GM19240 (cell line): ENCODE data around the gene ZEB1.
"Not testable (repeated sequence)": the region's sequence is repeated elsewhere in the genome, so short reads cannot be mapped to it uniquely, and the experiment has no call there.

Source experiments
- DNase-seq: peaks from one replicate; pipeline ENCODE4 v3.0.0; 2011; ENCODE audit warnings: low spot score; ENCODE audit not compliant: insufficient read length

ZEB1 gene

DNA sequence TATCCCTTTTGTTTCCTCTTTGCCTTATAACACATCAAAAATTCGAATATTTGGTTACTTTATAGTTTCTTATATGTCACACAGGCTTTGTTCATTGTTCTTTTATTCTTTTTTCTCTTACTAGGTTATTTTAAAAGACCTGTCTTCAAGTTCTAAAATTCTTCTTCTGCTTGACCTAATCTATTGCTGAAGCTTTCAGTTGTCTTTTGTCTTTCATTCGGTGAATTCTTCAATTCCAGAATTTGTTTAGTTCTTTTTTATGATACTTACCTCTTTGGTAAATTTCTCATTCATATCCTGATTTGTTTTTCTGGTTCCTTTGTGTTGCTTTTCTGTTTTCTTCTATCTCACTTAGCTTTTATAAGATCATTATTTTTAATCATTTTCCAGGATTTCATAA, 188.4 kb downstream of the ZEB1 start:
- no peak for DNase-seq

DNA sequence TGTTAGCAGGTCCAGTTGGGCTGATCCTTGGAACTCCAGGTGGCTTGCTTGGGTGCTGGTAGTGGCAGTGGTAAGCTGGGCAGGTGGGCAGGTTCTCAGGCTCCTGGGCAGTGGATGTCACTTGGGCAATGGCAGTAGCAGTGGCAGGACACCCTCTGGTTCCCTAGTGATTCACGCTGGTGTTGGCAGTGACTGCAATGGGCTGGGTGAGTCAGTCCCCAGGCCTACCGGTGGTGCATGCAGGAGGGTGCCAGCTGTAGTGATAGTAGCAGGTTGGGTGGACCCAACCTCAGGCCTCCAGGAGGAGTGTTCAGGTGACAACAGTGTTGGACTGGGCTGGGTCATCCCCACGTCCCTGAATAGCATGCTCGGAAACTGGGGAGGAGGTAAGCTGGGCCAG, 189.2 kb downstream of the ZEB1 start:
- DNase-seq, result no peak

DNA sequence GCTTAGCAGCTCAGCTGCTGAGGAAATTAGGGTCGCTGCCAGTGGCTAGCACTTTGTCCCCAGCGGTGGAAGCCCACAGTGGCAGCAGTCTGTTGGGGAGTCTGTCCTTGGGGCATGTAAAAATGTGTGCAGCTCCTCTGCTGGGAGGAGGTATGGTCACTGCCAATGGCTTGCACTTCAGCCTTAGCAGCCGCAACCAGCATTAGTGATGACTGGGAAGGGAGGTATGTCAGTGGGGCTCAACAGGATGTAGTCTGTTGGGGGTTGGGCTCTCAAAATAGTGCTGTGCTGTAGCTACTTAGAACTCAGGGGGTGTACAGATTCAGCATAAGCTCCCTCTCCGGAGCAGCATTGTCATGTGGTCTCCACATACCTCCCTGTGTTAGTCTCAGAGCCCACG, 189.9 kb downstream of the ZEB1 start:
- no peak for DNase-seq

DNA sequence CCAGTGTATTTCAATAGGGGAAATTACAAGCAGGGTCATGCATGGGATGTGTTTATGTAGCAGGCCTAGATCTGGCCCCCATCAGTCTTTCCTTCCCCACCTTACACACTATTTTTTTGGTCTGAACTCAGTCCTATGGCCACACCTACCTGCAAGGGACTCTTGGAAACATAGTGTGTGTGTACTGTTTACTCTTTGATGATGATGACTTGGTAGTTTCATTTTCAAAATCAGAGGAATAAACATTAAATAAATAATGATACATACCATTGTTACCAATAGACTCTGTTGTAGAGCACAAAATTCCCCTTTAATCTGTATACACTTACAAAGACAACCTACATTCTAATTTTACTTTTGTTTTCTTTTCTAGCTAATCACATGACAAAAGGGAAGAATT, 191.0 kb downstream of the ZEB1 start:
- DNase-seq, result no peak

DNA sequence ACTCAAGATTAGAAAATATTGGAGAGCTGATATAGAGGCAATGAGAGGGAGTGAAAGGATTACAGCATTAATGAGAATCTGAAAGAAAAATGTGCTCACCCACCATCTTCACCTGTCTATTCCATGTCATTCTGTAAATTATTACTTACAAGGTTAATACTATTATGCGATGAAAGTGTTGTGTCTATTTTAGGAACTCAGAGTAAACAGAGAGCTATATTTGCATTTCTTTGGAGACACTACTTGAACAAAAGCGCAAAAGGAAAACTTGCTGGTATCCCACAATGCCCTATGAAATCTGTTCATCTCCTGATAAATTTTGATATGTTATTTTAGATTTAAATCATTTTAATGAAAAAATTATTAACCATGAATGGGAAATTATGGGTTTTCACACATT, 196.1 kb downstream of the ZEB1 start:
- DNase-seq, result no peak

DNA sequence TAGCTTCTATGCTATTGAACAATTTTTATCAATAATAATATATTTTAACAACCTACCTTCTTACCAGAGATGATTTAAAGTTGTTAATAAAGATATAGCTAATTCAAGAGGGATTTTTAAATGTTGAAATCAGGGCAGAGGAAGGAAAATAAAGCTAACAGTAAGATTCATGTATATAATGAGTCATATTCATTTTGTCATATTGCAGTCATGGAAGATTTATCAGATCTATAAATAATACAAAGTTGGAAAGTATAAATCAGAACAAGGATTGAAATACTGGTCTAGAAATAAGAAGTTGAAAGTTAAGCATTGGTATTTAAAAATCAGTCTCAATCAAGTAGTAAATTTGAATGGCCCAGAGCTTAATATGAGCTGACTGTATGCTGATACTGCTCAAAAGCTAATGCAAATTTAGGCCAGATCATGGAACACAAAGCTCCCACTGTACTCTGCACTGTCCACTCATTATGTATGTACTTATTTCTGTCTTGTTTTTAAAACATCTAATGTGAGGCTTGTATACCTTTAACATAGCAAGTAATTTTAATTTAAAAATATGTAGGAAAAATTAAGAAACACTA, 196.9 kb downstream of the ZEB1 start:
- DNase-seq, result no peak

DNA sequence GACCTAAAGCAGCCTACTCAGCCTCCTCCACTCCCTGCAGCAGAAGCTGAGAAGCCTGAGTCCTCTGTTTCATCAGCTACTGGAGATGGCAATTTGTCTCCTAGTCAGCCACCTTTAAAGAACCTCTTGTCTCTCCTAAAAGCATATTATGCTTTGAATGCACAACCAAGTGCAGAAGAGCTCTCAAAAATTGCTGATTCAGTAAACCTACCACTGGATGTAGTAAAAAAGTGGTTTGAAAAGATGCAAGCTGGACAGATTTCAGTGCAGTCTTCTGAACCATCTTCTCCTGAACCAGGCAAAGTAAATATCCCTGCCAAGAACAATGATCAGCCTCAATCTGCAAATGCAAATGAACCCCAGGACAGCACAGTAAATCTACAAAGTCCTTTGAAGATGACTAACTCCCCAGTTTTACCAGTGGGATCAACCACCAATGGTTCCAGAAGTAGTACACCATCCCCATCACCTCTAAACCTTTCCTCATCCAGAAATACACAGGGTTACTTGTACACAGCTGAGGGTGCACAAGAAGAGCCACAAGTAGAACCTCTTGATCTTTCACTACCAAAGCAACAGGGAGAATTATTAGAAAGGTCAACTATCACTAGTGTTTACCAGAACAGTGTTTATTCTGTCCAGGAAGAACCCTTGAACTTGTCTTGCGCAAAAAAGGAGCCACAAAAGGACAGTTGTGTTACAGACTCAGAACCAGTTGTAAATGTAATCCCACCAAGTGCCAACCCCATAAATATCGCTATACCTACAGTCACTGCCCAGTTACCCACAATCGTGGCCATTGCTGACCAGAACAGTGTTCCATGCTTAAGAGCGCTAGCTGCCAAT, 202.2 kb downstream of the ZEB1 start:
- no peak for DNase-seq

DNA sequence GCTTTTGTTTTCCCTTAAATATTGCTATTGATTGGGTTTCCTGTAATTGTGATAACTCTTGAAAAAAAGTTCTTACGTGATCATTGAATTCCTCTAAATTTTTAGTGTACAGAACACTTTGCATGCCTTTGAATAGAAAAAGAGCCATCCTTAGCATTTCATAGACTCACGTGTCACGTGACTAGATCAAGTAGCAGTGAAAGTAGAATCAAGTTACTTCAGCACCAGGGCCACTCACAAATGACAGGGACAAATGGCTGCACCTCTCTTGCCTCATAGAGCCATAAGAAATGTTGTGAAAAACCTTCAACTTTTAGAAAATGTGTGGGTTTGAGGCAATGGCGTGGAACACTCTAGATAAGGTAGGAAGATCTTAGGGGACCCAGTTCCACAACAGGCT, 203.8 kb downstream of the ZEB1 start:
- DNase-seq, result no peak

DNA sequence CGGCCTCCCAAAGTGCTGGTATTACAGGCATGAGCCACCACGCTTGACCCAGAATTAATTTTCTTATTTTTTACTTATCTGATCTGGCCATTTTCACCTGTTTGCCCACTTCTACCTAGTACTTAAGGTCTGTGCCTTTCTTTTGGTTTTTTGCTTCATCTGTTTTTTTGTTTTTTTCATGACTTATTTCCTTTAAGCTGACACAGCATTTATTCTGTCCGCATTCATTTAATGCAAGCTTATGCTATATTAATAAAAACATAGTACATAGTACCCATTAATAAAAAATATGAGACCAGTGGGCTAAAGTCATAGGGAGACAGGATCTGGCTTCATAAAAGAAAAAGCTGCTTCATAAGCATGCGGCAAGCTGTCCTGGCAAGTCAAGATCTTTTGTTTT, 205.4 kb downstream of the ZEB1 start:
- DNase-seq, result no peak

DNA sequence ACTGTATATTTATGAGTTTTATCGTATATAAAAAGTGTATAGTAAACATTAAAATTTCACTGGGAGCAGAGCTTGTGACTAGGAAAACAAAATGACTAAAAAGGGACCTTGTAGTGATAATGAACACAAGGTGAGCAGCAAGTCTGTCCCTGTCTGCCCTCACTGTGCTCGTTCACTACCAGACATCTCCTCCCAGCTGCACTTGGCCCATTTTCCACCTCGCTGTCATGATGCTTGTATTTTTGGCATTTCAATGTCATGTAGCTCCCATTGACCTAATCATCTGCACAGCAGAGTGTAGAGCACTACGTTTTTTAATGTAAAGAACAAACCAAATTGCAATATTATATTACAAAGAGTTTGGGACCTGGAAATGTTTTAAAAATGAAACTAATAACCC, 207.2 kb downstream of the ZEB1 start:
- DNase-seq, result no peak

DNA sequence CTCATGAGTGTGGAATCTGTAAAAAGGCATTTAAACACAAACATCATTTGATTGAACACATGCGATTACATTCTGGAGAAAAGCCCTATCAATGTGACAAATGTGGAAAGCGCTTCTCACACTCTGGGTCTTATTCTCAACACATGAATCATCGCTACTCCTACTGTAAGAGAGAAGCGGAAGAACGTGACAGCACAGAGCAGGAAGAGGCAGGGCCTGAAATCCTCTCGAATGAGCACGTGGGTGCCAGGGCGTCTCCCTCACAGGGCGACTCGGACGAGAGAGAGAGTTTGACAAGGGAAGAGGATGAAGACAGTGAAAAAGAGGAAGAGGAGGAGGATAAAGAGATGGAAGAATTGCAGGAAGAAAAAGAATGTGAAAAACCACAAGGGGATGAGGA, 207.7 kb downstream of the ZEB1 start:
- DNase-seq, result no peak

DNA sequence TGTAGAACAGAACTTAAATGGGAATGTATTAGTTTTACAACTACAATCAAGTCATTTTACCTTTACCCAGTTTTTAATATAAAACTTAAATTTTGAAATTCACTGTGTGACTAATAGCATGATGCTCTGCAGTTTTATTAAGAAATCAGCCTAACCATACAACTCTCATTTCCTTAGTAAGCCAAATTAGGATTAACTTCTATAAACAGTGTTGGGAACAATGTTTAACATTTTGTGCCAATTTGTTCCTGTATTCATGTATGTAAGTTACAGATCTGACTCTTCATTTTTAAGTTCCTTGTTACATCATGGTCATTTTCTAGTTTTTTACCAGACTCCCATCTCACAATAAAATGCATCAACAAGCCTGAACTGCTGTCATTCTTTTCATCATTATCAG, 209.8 kb downstream of the ZEB1 start:
- no peak for DNase-seq

DNA sequence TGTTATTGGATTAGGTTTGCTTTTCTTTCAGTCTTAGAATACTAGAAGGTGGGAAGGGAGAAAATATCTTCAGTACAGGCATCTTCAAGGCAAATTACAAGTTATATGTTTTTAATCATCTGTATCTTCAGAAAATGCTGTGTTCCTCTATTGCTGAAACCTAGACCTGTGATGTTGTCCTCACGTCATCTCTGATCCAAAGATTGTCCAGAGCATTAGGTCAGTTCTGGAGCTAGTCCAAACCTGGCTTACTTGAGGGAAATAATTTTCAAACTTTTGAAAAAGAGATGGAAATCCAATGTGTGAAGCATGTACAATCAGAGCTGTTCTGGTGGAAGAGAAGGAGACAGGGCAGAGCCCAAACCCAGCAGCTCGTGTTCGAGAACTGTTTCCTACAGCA, 217.3 kb downstream of the ZEB1 start:
- DNase-seq, result no peak

DNA sequence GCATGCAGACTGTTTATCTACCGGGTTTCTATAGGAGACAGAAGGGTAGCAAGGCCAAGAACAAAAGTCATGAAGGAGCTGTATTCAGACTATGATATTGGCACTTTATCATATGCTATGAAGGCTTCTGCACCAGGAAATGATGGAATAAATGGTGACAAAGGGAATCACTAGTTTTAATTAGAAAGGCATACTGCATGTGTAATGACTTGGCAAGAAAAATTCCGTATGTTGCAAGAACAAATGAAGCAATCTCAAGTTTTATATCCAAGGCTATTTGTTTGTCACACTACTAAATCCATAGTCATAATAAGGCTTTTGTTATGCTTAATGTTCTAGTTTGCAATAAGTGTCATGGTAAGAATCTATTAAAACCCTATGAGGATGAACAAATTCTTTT, 230.9 kb downstream of the ZEB1 start:
- DNase-seq, result no peak

DNA sequence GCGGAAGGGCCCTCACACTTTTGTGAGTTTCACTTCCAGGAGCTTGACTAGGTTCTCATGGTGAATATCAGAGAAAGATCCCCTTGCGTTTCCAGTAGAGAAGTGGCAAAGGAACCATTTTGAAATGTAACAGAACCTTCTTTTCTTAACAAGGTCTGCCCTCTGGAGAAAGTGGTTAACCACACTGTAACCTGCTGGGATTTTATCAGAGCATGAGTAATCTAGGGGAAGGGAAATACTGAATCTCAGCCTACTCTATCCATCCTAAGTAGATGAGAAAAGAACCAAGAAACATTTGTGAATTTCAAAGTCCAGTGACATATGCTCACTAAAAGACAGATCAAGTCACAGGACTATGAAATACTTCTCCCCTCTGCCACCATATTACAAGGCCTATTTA, 235.5 kb downstream of the ZEB1 start:
- no peak for DNase-seq

DNA sequence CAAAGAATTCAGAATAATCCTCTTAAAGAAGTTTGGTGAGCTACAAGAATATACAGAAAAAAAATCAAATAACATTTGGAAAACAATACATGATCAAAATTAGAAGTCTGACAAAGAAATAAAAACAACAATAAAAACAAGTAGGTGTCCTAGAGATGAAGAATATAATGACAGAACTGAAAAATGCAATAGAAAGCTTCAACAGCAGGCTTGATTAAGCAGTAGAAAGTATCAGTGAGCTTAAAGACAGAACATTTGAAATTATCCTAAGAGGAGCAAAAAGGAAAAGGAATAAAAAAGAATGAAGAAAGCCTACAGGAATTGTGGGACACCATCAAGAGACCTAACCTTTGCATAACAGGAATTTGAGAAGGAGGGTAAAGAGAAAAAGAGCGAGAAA, 238.8 kb downstream of the ZEB1 start:
- no peak for DNase-seq

DNA sequence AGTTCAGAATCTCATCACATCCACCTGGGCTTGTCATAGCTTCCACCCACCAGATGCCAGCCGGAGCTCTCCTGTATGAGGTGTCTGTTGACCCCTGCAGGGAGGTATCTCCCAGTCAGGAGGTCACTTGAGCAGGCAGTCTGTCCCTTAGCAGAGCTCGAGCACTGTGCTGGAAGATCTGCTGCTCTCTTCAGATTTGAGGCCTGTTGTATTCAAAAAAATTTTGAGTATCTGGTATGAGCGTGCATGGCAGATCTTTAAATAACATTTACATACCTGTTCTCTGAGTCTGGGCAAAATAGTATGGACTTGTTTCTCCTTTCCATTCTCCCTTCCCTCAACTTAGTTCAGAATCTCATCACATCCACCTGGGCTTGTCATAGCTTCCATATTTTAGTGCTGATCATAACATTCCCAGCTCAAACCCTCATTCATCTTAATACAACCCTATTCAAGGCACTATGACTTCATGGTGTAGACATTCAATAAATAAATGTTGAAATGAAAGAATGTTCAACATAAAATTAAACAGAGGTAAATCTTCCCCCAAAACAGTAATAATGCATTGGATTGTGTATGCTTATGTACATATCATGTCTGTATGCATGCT, 249.3 kb downstream of the ZEB1 start:
- DNase-seq, result not testable (repeated sequence)

DNA sequence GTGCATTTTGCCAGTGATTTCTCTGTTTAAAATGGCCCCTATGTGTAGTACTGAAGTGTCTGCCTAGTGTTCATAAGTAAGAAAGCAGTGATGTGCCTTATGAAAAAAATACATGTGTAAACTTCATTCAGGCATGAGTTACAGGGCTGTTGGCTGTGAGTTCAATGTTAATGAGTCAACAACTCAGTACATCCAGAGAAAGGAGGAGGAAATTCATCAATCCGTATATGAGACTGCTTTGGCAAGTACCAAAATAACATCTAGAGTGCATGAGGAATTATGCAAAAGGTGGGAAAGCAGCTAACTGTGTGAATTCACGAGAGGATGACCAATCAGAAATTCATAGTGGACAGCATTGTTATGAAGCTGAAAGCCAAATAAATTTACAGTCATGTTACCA, 255.6 kb downstream of the ZEB1 start:
- DNase-seq, result no peak

DNA sequence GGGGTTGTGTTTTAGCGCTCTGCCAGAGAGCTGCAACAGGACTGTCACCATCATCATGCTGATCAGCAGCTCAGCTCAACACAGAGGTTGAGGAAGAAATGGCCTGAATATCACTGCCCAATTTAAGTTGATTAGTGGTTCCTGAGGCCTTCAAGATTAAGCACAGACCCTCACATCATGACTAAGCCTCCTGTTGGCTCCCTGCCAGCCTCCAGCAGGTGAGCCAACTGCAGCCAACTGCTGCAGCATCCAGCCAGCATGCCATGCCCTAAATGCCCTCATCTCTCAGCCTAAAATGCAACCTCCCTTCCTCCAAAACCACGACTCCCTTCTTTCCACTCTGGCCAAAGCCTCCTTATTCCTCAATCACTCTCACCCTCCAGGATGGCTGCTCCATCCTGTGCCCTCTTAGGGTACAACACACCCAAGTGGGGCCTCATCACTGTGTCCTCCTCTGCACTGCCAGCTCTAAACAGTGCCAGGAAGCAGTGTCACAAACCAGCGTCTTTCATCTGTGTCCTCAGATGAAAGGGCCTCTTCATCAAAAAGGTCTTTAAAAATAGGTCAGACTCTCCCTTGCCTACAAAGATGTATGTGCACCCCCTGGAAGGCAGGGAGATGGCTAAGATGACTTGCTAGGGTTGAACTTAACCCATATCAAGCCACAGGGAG, 259.3 kb downstream of the ZEB1 start:
- DNase-seq, result no peak

DNA sequence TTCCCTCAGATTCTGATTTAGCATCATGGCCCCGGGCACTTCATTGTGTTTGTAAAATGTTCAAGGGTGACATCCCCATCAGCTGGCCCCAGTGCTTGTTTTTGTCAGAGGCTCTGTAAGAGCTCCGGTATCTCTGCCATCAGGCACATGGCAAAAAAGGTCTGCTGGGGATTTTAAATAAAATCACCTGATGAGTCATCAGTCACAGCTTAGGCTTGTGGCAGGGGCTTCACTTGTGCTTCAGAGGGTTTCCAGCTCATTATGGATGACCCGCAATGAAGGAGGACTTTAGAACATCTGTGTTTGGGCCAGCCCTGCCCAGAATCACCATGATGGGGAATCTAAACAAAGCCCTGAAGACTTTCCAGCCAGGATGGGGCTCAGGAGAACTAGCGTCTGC, 259.9 kb downstream of the ZEB1 start:
- DNase-seq, result no peak
